ENCODE results near the gene C1orf94.

DNA sequence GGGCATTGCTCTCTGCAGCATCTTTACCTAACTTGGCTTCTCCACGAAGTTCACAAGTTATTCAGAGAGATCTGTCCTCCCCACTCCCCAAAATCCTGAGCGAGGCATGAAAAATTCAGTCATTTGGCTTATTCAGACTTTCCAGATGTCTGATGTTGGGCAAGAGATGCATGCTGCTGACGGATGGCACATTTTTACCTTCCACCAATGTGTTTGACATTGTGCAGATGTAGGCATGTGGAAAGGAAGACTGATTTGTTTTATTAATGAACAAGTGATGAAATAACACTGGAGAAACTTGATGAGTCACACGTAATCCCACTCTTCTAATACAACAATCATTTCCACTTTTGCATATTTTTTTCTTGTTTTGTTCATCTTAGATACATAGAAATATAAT is 86.7 kb downstream of the C1orf94 start:
- TF ChIP-seq, protein P1, sequence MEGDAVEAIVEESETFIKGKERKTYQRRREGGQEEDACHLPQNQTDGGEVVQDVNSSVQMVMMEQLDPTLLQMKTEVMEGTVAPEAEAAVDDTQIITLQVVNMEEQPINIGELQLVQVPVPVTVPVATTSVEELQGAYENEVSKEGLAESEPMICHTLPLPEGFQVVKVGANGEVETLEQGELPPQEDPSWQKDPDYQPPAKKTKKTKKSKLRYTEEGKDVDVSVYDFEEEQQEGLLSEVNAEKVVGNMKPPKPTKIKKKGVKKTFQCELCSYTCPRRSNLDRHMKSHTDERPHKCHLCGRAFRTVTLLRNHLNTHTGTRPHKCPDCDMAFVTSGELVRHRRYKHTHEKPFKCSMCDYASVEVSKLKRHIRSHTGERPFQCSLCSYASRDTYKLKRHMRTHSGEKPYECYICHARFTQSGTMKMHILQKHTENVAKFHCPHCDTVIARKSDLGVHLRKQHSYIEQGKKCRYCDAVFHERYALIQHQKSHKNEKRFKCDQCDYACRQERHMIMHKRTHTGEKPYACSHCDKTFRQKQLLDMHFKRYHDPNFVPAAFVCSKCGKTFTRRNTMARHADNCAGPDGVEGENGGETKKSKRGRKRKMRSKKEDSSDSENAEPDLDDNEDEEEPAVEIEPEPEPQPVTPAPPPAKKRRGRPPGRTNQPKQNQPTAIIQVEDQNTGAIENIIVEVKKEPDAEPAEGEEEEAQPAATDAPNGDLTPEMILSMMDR (optimal IDR thresholded peaks at IDR 0.05 in 1 of 3, IDR thresholded peaks at IDR 0.05 in 1 of 3, conservative IDR thresholded peaks at IDR 0.05 in 1 of 3; ENCODE audit: extremely low read depth in 1 of 3, insufficient read depth in 2 of 3, low read length in 3 of 3): no peak
- TF ChIP-seq EZH2 (IDR thresholded peaks at IDR 0.05; ENCODE audit: low read length): no peak

Measured in keratinocyte (primary cell).